ENCODE measurements around the gene DISP3. TPM values are rescaled to one million over a fixed set of nuclear protein-coding genes. Genes with fewer than 3 reads are reported as not detected.

The DISP3 gene
- polyA plus RNA-seq, 1 experiment = 0.02 TPM

- Histone ChIP-seq H3K9me3 (ENCODE audit: control insufficient read depth, insufficient read depth, low read length) (peaks cover 14% of the 10 kb centered on the region), H3K27ac (ENCODE audit: low read depth, low read length) (no peak overlapping the region), H3K27me3 (ENCODE audit: control insufficient read depth, insufficient read depth, low read length) (peaks cover 3% of the 10 kb centered on the region), H3K4me3 (ENCODE audit: low read depth, low read length) (no peak overlapping the region)
- DNase-seq (ENCODE audit: low read depth, low spot score) = no peak
- TF ChIP-seq, protein P1, sequence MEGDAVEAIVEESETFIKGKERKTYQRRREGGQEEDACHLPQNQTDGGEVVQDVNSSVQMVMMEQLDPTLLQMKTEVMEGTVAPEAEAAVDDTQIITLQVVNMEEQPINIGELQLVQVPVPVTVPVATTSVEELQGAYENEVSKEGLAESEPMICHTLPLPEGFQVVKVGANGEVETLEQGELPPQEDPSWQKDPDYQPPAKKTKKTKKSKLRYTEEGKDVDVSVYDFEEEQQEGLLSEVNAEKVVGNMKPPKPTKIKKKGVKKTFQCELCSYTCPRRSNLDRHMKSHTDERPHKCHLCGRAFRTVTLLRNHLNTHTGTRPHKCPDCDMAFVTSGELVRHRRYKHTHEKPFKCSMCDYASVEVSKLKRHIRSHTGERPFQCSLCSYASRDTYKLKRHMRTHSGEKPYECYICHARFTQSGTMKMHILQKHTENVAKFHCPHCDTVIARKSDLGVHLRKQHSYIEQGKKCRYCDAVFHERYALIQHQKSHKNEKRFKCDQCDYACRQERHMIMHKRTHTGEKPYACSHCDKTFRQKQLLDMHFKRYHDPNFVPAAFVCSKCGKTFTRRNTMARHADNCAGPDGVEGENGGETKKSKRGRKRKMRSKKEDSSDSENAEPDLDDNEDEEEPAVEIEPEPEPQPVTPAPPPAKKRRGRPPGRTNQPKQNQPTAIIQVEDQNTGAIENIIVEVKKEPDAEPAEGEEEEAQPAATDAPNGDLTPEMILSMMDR (IDR thresholded peaks at IDR 0.05; ENCODE audit: low read depth, low read length) = no peak
- ChIA-PET CTCF (no interaction called here), POLR2A (no interaction called here)
These were observed 20.8 kb downstream of the DISP3 start for GRCh38 chr1:11499601-11500331.

DNA sequence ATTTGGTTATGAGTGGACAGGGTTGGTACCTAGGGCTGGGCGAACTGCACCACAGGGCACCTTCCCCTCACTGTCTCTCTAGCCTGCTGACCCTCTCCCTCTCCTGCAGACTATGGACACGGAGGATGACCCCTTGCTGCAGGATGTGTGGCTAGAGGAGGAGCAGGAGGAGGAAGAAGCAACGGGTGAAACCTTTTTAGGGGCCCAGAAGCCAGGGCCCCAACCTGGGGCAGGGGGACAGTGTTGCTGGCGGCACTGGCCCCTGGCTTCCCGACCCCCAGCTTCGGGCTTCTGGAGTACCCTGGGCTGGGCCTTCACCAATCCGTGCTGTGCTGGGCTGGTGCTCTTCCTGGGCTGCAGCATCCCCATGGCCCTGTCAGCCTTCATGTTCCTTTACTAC is 21.9 kb downstream of the DISP3 start:
- ChIA-PET CTCF (no interaction called here), POLR2A (no interaction called here)
- H3K27me3 ChIP-seq (ENCODE audit: control insufficient read depth, insufficient read depth, low read length) = peaks cover 3% of the 10 kb centered on the region
- no peak for DNase-seq (ENCODE audit: low read depth, low spot score)
- TF ChIP-seq, protein P1 (IDR thresholded peaks at IDR 0.05; ENCODE audit: low read depth, low read length) = no peak
- H3K9me3 ChIP-seq (ENCODE audit: control insufficient read depth, insufficient read depth, low read length) = peaks cover 14% of the 10 kb centered on the region
- H3K27ac ChIP-seq (ENCODE audit: low read depth, low read length) = no peak overlapping the region
- H3K4me3 ChIP-seq (ENCODE audit: low read depth, low read length) = no peak overlapping the region

DNA sequence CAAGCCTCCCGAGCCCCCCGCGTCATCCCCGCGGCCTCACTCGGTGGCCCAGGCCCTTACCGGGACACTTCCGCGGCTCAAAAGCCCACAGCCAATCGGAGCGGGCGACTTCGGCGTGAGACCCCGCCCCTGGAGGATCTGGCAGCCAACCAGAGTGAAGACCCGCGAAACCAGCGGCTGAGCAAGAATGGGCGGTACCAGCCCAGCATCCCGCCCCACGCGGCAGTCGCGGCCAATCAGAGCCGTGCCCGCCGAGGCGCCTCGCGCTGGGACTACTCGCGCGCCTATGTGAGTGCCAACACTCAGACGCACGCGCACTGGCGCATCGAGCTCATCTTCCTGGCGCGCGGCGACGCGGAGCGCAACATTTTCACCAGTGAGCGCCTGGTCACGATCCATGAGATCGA is 22.5 kb downstream of the DISP3 start:
- TF ChIP-seq, protein P1 (IDR thresholded peaks at IDR 0.05; ENCODE audit: low read depth, low read length) = no peak
- Histone ChIP-seq H3K27ac (ENCODE audit: low read depth, low read length) (no peak overlapping the region), H3K9me3 (ENCODE audit: control insufficient read depth, insufficient read depth, low read length) (peaks cover 14% of the 10 kb centered on the region), H3K27me3 (ENCODE audit: control insufficient read depth, insufficient read depth, low read length) (peaks cover 3% of the 10 kb centered on the region), H3K4me3 (ENCODE audit: low read depth, low read length) (no peak overlapping the region)
- no peak for DNase-seq (ENCODE audit: low read depth, low spot score)
- CTCF ChIA-PET = no interaction called here
- POLR2A ChIA-PET = no interaction called here

DNA sequence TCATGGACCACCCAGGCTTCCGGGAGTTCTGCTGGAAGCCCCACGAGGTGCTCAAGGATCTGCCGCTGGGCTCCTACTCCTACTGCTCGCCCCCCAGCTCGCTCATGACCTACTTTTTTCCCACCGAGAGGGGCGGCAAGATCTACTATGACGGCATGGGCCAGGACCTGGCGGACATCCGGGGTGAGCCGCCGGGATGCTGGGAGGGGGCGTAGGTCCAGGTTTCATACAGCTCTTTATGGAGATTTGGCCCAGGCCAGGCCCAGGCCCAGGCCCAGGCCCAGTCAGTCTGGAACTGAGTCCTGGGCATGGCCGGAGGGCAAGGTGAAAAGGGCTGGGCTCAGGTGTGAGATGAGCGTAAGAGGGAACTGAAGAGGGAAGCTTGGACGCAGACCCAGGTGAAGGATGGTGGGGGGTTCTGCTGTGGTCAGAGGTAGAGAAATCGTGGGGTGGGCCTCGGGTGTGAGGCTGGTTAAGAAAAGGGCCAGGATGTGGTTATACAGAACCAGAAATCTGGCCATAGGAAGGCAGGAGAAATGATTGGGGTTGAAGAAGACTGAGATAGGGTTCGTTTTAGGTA is 23.0 kb downstream of the DISP3 start:
- TF ChIP-seq, protein P1 (IDR thresholded peaks at IDR 0.05; ENCODE audit: low read depth, low read length) = no peak
- no peak for DNase-seq (ENCODE audit: low read depth, low spot score)
- Histone ChIP-seq H3K9me3 (ENCODE audit: control insufficient read depth, insufficient read depth, low read length) (peaks cover 18% of the 10 kb centered on the region), H3K27me3 (ENCODE audit: control insufficient read depth, insufficient read depth, low read length) (peaks cover 3% of the 10 kb centered on the region), H3K4me3 (ENCODE audit: low read depth, low read length) (no peak overlapping the region), H3K27ac (ENCODE audit: low read depth, low read length) (no peak overlapping the region)
- ChIA-PET CTCF (no interaction called here), POLR2A (no interaction called here)

- no peak overlapping the region for H3K27ac ChIP-seq (ENCODE audit: low read depth, low read length)
- no peak overlapping the region for H3K4me3 ChIP-seq (ENCODE audit: low read depth, low read length)
- H3K27me3 ChIP-seq (ENCODE audit: control insufficient read depth, insufficient read depth, low read length) = peaks cover 3% of the 10 kb centered on the region
- POLR2A ChIA-PET = no interaction called here
- no peak for DNase-seq (ENCODE audit: low read depth, low spot score)
- H3K9me3 ChIP-seq (ENCODE audit: control insufficient read depth, insufficient read depth, low read length) = peaks cover 19% of the 10 kb centered on the region
- CTCF ChIA-PET = no interaction called here
- TF ChIP-seq, protein P1 (IDR thresholded peaks at IDR 0.05; ENCODE audit: low read depth, low read length) = no peak
These were observed 23.6 kb downstream of the DISP3 start for GRCh38 chr1:11502516-11502915.

All from AG04450 (cell line).